ENCODE data around the gene YOD1.

Gene YOD1

GRCh38 chr1:207020065-207020708 is 30.8 kb downstream of the YOD1 start:
- in situ Hi-C loops (cut with MboI; ENCODE audit: low sequenced_read_pairs, unreplicated experiment) = no loop called here
- TF ChIP-seq, protein P1, sequence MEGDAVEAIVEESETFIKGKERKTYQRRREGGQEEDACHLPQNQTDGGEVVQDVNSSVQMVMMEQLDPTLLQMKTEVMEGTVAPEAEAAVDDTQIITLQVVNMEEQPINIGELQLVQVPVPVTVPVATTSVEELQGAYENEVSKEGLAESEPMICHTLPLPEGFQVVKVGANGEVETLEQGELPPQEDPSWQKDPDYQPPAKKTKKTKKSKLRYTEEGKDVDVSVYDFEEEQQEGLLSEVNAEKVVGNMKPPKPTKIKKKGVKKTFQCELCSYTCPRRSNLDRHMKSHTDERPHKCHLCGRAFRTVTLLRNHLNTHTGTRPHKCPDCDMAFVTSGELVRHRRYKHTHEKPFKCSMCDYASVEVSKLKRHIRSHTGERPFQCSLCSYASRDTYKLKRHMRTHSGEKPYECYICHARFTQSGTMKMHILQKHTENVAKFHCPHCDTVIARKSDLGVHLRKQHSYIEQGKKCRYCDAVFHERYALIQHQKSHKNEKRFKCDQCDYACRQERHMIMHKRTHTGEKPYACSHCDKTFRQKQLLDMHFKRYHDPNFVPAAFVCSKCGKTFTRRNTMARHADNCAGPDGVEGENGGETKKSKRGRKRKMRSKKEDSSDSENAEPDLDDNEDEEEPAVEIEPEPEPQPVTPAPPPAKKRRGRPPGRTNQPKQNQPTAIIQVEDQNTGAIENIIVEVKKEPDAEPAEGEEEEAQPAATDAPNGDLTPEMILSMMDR (IDR thresholded peaks at IDR 0.05; ENCODE audit: borderline replicate concordance, control extremely low read depth, extremely low read depth, insufficient read depth, missing control alignments) = no peak
- DNase-seq (ENCODE audit: low spot score) = no peak

GRCh38 chr1:207019661-207020060 is 31.3 kb downstream of the YOD1 start:
- TF ChIP-seq, protein P1 (IDR thresholded peaks at IDR 0.05; ENCODE audit: borderline replicate concordance, control extremely low read depth, extremely low read depth, insufficient read depth, missing control alignments) = no peak
- in situ Hi-C loops (cut with MboI; ENCODE audit: low sequenced_read_pairs, unreplicated experiment) = no loop called here
- no peak for DNase-seq (ENCODE audit: low spot score)

GRCh38 chr1:207019161-207019560 is 31.8 kb downstream of the YOD1 start:
- in situ Hi-C loops (cut with MboI; ENCODE audit: low sequenced_read_pairs, unreplicated experiment) = no loop called here
- TF ChIP-seq, protein P1 (IDR thresholded peaks at IDR 0.05; ENCODE audit: borderline replicate concordance, control extremely low read depth, extremely low read depth, insufficient read depth, missing control alignments) = no peak
- DNase-seq (ENCODE audit: low spot score) = no peak

DNA sequence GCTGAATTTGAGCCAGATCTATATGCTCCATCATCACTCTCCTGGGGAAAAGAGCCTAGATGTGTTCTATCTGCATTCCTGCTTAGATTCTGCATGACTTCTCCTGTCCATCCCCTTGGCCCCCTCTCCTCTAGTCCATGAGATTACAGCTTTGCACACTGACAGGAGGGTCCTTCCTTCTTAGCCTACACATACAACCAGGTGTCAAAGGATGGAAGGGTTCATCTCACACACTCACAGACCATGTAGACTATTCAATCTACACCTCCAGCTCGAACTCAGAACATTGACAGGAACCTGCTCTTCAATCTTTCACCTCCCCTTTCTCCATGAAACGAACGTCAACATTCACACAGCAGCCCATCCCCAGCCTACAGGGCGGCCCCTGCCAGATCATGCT is 32.3 kb downstream of the YOD1 start:
- in situ Hi-C loops (cut with MboI; ENCODE audit: low sequenced_read_pairs, unreplicated experiment) = no loop called here
- DNase-seq (ENCODE audit: low spot score) = no peak
- TF ChIP-seq, protein P1 (IDR thresholded peaks at IDR 0.05; ENCODE audit: borderline replicate concordance, control extremely low read depth, extremely low read depth, insufficient read depth, missing control alignments) = no peak

DNA sequence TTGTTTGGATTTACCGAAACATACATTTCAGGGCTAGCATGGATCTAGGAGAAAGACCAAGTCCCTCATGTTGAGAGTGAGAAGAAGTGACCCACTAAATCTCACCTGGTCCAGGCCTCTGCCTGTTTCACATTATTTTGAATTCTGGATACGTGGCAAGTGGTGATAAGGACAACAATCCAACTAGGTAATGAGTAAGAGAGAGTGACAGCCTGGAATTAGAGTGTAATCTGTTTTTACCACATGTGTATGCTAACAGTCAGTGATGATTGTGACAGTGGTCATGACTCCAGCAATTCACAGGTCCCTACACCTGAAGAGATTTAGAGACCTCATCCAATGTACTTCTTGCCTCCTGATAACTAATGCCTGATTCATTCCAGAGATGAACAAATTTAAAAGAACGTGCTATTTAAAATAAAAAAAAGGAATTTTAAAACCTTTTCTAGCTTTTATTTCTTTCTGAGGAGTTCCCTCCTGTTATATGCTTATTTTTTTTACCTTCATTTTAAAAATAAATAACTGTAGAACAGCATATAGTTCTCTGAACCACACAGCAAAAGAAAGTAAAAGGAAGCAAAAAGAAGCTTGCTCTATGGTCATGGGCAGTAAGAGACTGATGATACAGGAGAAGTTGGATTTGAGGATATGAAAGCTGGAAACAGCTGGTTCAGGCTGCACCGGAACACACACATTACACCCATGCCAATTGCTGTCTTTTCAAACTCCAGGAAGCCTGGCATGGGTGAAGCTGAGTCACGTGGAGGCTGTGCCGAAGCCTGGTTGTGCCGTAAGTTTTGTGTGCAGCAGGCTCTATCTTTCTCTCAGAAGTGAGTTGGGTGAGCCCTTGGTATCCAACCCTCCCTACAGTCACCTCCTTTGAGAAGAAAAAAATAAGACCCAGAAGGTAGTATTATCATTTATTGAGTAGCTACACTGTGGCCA is 33.1 kb downstream of the YOD1 start:
- in situ Hi-C loops (cut with MboI; ENCODE audit: low sequenced_read_pairs, unreplicated experiment) = no loop called here
- DNase-seq (ENCODE audit: low spot score) = no peak
- TF ChIP-seq, protein P1 (IDR thresholded peaks at IDR 0.05; ENCODE audit: borderline replicate concordance, control extremely low read depth, extremely low read depth, insufficient read depth, missing control alignments) = no peak

DNA sequence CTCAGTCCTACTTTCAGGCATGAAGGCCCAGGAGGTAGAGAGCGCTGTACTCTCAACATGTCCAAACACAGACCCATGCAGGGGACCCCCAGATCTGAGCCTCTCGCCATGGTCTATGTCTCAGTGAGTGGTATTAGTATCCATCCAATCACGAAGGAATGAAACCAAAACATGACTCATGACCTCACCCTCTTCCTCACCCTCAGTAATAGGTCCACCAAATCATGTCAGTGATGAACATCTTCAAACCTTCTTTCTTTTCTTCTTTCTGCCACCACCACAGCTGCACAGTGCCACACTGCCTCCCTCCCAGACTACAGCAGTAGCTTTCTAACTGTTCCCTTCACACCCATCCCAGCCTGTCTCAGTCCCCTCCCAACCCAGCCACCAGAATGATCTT is 35.2 kb downstream of the YOD1 start:
- in situ Hi-C loops (cut with MboI; ENCODE audit: low sequenced_read_pairs, unreplicated experiment) = no loop called here
- TF ChIP-seq, protein P1 (IDR thresholded peaks at IDR 0.05; ENCODE audit: borderline replicate concordance, control extremely low read depth, extremely low read depth, insufficient read depth, missing control alignments) = no peak
- DNase-seq (ENCODE audit: low spot score) = no peak
